K562 (cell line): ENCODE results near the gene GBA3. TPM values are rescaled to one million over a fixed set of nuclear protein-coding genes. Genes with fewer than 3 reads are reported as not detected.

Source experiments
- ATAC-seq: fragments of 200-7000 bp; cut with Tn5 transposase; 3 replicates; pipeline ENCODE4 v1.9.1; 2020; ENCODE audit warnings: moderate library complexity
- BruUV-seq: library from RNA; stranded (reverse); fragments of 400-500 nt; replicated peaks from 2 replicates; lab custom pipeline; 2021; lab: Mats Ljungman, UMichigan
- CTCF ChIA-PET: fragments of 300-600 bp; formaldehyde crosslinking; extraction: SDS; loops from one replicate; lab custom pipeline; 2021; ENCODE audit warnings: low intra/inter-chr PET ratio; lab: Yijun Ruan, JAX
- POLR2A ChIA-PET: fragments of 300-600, 350-650 bp; sonication (Branson Sonifier 250); formaldehyde crosslinking; extraction: SDS; loops from one replicate; lab custom pipeline; 2021; ENCODE audit warnings: antibody characterized with exemption, inconsistent platforms; lab: Yijun Ruan, JAX
- DNase-seq, 4 experiments: peaks; one replicate each; pipeline versions ENCODE4 v3.0.0 to v3.0.0-alpha.2; 2011 to 2018; ENCODE audit warnings: low spot score in 3 of 4, mixed read lengths in 3 of 4; ENCODE audit errors: extremely low read depth in 1 of 4
- FAIRE-seq: peaks from 2 replicates; lab custom pipeline; 2011; peaks lifted over from hg19 to GRCh38; lab: Jason Lieb, UNC
- H2AFZ ChIP-seq: 2 replicates; pipeline ENCODE4 v1.6.0; 2011; ENCODE audit warnings: low read depth, low read length, control low read depth, inconsistent platforms
- H3K27ac ChIP-seq: fragments of 200-600 bp; 3 replicates; pipeline ENCODE4 v1.8.0; 2011; ENCODE audit warnings: low read depth, mild to moderate bottlenecking, control low read depth, inconsistent platforms, low read length, moderate library complexity, mixed read lengths; ENCODE audit errors: extremely low read depth
- H3K27me3 ChIP-seq, 2 experiments: fragments of 300-600 bp in 1 of 2; 2 replicates in 1 of 2; 3 replicates in 1 of 2; pipeline versions ENCODE4 v1.6.0 to v1.8.0; 2011; ENCODE audit warnings: inconsistent platforms in 2 of 2, low read length in 2 of 2, mild to moderate bottlenecking in 1 of 2, mixed read lengths in 1 of 2, moderate library complexity in 1 of 2; ENCODE audit not compliant: control insufficient read depth in 2 of 2, insufficient read depth in 2 of 2
- H3K36me3 ChIP-seq: fragments of 300-600 bp; 3 replicates; pipeline ENCODE4 v1.8.0; 2011; ENCODE audit warnings: mild to moderate bottlenecking, low read length, inconsistent platforms; ENCODE audit not compliant: control insufficient read depth, insufficient read depth
- H3K4me1 ChIP-seq, 2 experiments: fragments of 200-600 bp in 1 of 2; replicated peaks in 1 of 2; 2 replicates in 1 of 2; 3 replicates in 1 of 2; pipeline versions ENCODE4 v1.5.1 to v1.8.0; 2011; ENCODE audit warnings: inconsistent platforms in 2 of 2, low read length in 2 of 2, mild to moderate bottlenecking in 1 of 2, mixed read lengths in 1 of 2, moderate library complexity in 1 of 2; ENCODE audit not compliant: control insufficient read depth in 2 of 2, insufficient read depth in 2 of 2
- H3K4me2 ChIP-seq: 2 replicates; pipeline ENCODE4 v1.6.1; 2011; ENCODE audit warnings: low read length, control low read depth, inconsistent platforms, mixed read lengths; ENCODE audit not compliant: insufficient read depth
- H3K4me3 ChIP-seq: fragments of 200-600 bp; sonication (generic), shearing (Covaris generic); 2 replicates; pipeline ENCODE4 v1.5.1; 2016; ENCODE audit warnings: control low read depth, inconsistent platforms
- H3K79me2 ChIP-seq: fragments of 200-600 bp; 3 replicates; pipeline ENCODE4 v1.8.0; 2011; ENCODE audit warnings: low read length, inconsistent platforms; ENCODE audit not compliant: control insufficient read depth, insufficient read depth
- H3K9ac ChIP-seq, 2 experiments: 2 replicates each; pipeline versions ENCODE4 v1.6.0 to v1.6.1; 2011; ENCODE audit warnings: low read depth in 2 of 2, low read length in 2 of 2, control low read depth in 1 of 2, inconsistent platforms in 1 of 2, mild to moderate bottlenecking in 1 of 2, mixed read lengths in 1 of 2; ENCODE audit not compliant: insufficient read depth in 1 of 2
- H3K9me1 ChIP-seq: one replicate; pipeline ENCODE4 v1.6.0; 2011; ENCODE audit warnings: inconsistent platforms, mild to moderate bottlenecking, low read length, moderate library complexity; ENCODE audit not compliant: control insufficient read depth, insufficient read depth
- H3K9me3 ChIP-seq: replicated peaks from 2 replicates; pipeline ENCODE4 v1.5.1; 2011; ENCODE audit warnings: low read depth, low read length, inconsistent platforms; ENCODE audit not compliant: control insufficient read depth, insufficient read depth
- H4K20me1 ChIP-seq: replicated peaks from 2 replicates; pipeline ENCODE4 v1.6.1; 2011; ENCODE audit warnings: low read length, inconsistent platforms, mixed read lengths; ENCODE audit not compliant: control insufficient read depth, insufficient read depth
- BDP1 ChIP-seq: IDR thresholded peaks from 3 replicates; pipeline ENCODE4 v1.6.1; 2011; ENCODE audit not compliant: insufficient read length, insufficient read depth
- CBX8 ChIP-seq: fragments of 200-600 bp; sonication (generic); IDR thresholded peaks from 2 replicates; pipeline ENCODE4 v1.6.1; 2012; ENCODE audit warnings: borderline replicate concordance, mixed run types, low read depth, mild to moderate bottlenecking, moderate library complexity, mixed read lengths, low read length, control low read depth, inconsistent platforms; ENCODE audit not compliant: poor library complexity, severe bottlenecking; ENCODE audit errors: extremely low read depth
- CSDE1 ChIP-seq, 2 experiments: fragments of 450-650 bp; IDR thresholded peaks; 2 replicates each; pipeline ENCODE4 v1.6.1; 2016; ENCODE audit warnings: mild to moderate bottlenecking in 1 of 2
- DMBX1 ChIP-seq: fragments of 250-450 bp; sonication (Bioruptor Pico); IDR thresholded peaks from 2 replicates; pipeline ENCODE4 v1.8.0; 2022; ENCODE audit warnings: inconsistent platforms, mild to moderate bottlenecking, moderate library complexity, borderline replicate concordance
- FOXJ2 ChIP-seq: fragments of 200-800 bp; sonication (Bioruptor generic); IDR thresholded peaks from 2 replicates; pipeline ENCODE4 v1.6.1; 2016; ENCODE audit warnings: missing genetic modification characterization, missing compliant biosample characterization
- HLTF ChIP-seq: fragments of 450-650 bp; IDR thresholded peaks from 2 replicates; pipeline ENCODE4 v1.6.1; 2016
- ILK ChIP-seq: fragments of 450-650 bp; IDR thresholded peaks from 2 replicates; pipeline ENCODE4 v1.6.1; 2016; ENCODE audit warnings: missing genetic modification characterization, low read depth, mild to moderate bottlenecking, missing compliant biosample characterization, moderate library complexity, borderline replicate concordance
- NR2C2 ChIP-seq, 2 experiments: fragments of 200-800 bp in 1 of 2; sonication (Bioruptor generic) in 1 of 2; sonication (generic) in 1 of 2; formaldehyde crosslinking in 1 of 2; IDR thresholded peaks; 2 replicates each; pipeline versions ENCODE4 v1.6.1 to v1.8.0; 2016 to 2022; ENCODE audit warnings: mild to moderate bottlenecking in 1 of 2, missing compliant biosample characterization in 1 of 2, missing genetic modification characterization in 1 of 2, missing genetic modification reagents in 1 of 2
- POLR2B ChIP-seq: fragments of 450-650 bp; IDR thresholded peaks from 2 replicates; pipeline ENCODE4 v1.6.1; 2018; ENCODE audit warnings: low read depth; ENCODE audit not compliant: partially characterized antibody
- RBM17 ChIP-seq: fragments of 200-400 bp; formaldehyde crosslinking; IDR thresholded peaks from 2 replicates; pipeline ENCODE4 v1.6.1; 2017; ENCODE audit warnings: low read depth, mild to moderate bottlenecking, low read length, borderline replicate concordance
- RBM22 ChIP-seq: fragments of 200-400 bp; formaldehyde crosslinking; IDR thresholded peaks from 2 replicates; pipeline ENCODE4 v1.6.1; 2018; ENCODE audit warnings: low read length, low read depth; ENCODE audit not compliant: poor library complexity, severe bottlenecking
- ZNF408 ChIP-seq: fragments of 250-450 bp; sonication (Bioruptor Pico); IDR thresholded peaks from 2 replicates; pipeline ENCODE4 v1.4.0; 2020; ENCODE audit warnings: low read depth, mild to moderate bottlenecking, moderate library complexity
- WGBS: fragments of 100-300 bp; shearing (Covaris generic); methylation state at CpG from one replicate; pipeline ENCODE4 v1.1.6; 2016; ENCODE audit warnings: low coverage, mixed read lengths; ENCODE audit not compliant: insufficient coverage; ENCODE audit errors: missing lambda C conversion rate; 5-methylcytosine and 5-hydroxymethylcytosine counted together
- in situ Hi-C: fragments of 300-500 bp; cut with MboI; formaldehyde crosslinking; loops from 4 replicates; pipeline ENCODE4 v1.15.0; 2018; ENCODE audit warnings: inconsistent platforms, mixed read lengths
- intact Hi-C: fragments of 100-400 bp; cut with micrococcal nuclease; formaldehyde crosslinking; loops from 2 replicates; pipeline ENCODE4 v1.14.2; 2022
- polyA plus RNA-seq, 8 experiments: library from polyadenylated mRNA; depleted of rRNA in 4 of 8; stranded (reverse) in 5 of 8; unstranded in 3 of 8; fragments of >200 nt; fragmentation: Nextera tagmentation in 2 of 8; fragmentation: Illumina TruSeq in 1 of 8; extraction: Ambion mirVana in 2 of 8; extraction: Trizol in 1 of 8; gene quantifications; 2 replicates each; pipeline versions ENCODE4 v1.2.1 to v1.2.3, GENCODE V29; 2011 to 2014; ENCODE audit warnings: inconsistent platforms in 1 of 8, missing spikeins in 1 of 8
- total RNA-seq, 7 experiments: library from RNA; depleted of rRNA in 6 of 7; stranded (reverse); fragments of >200 nt in 6 of 7; fragmentation: Illumina TruSeq in 2 of 7; extraction: Trizol in 2 of 7; gene quantifications; 2 replicates each; pipeline versions ENCODE4 v1.2.1 to v1.2.3, GENCODE V29; 2011 to 2021; ENCODE audit warnings: low replicate concordance in 1 of 7
- TF ChIP-seq, protein P1 (sequence below): fragments of 450-650 bp; formaldehyde crosslinking; IDR thresholded peaks from 2 replicates; pipeline ENCODE4 v1.4.0; 2022; ENCODE audit warnings: mild to moderate bottlenecking, moderate library complexity
- TF ChIP-seq, protein P2 (sequence below): fragments of 200-800 bp; sonication (Bioruptor generic); IDR thresholded peaks from 2 replicates; pipeline ENCODE4 v1.6.1; 2016; ENCODE audit warnings: missing genetic modification characterization, missing compliant biosample characterization

GBA3 gene
- total and polyA plus RNA-seq, 9 of the 15 experiments (the other 6 are each of a cell fraction or from before 2014, with no cell fraction given), result 0.13 to 0.75 (median 0.40) TPM; not detected in 1

DNA sequence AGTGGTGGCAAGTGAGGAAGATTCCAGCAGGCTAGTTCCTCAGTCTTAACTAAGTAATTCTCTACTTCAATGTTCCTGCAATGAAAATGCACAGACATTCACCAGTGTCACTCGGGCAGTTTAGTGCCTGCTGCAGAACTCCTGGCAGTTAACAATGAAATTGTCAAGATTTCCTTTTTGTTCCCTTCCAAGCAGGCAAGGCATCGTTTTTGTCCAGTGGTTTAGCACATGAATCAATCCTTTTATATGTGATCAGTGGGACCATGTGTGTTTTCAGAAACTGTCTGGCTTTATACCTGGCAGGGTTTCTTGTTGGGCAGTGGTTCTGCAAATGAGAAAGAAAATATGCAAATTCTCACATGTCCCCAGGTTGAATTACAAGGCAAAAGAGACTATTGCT lies 122.2 kb downstream of the GBA3 start (continued):
- TF ChIP-seq RBM17 (no peak), BDP1 (no peak), ZNF408 (CRISPR knock-in tag) (no peak)
- TF ChIP-seq, all 486 proteins: peak for 0

DNA sequence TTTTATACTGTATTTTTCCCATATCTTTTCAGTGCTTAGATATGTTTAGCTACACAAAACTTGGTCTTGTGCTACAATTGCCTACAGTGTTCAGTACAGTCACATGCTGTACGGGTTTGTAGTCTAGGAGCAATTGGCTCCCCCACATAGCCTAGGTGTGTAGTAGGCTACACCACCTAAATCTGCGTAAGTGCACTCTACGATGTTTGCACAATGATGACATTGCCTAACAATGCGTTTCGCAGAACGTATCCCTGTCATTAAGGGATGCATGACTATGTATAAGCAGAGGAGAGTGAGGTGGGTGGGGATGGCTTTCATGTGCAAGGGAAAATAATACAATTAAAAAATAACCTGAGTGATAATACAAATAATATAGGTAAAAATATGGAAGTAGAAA lies 131.4 kb downstream of the GBA3 start:
- Histone ChIP-seq H3K27ac (no peak overlapping the region), H3K4me1 (no peaks in the 10 kb centered on the region), H3K36me3 (no peaks in the 10 kb centered on the region), H3K9me3 (no peaks in the 10 kb centered on the region), H3K79me2 (no peaks in the 10 kb centered on the region), H3K9me1 (no peaks in the 10 kb centered on the region), H2AFZ (no peak overlapping the region), H3K4me2 (no peak overlapping the region), H3K4me3 (no peak overlapping the region), H3K27me3 (no peaks in the 10 kb centered on the region), H4K20me1 (no peaks in the 10 kb centered on the region), H3K9ac (no peak overlapping the region)
- intact Hi-C loops (no loop called here), in situ Hi-C loops (no loop called here)
- CTCF ChIA-PET, result no interaction called here
- ATAC-seq (no peak), DNase-seq (no peak), FAIRE-seq (no peak)
- no peak for TF ChIP-seq RBM22
- TF ChIP-seq CSDE1 (IDR thresholded peaks at IDR 0.05), result no peak
- TF ChIP-seq ILK (tag), result no peak
- TF ChIP-seq NR2C2 (CRISPR knock-in tag; IDR thresholded peaks at IDR 0.05), result no peak
- TF ChIP-seq NR2C2 (tag; IDR thresholded peaks at IDR 0.05), result no peak
- TF ChIP-seq DMBX1 (CRISPR knock-in tag), result no peak
- TF ChIP-seq, protein P1, sequence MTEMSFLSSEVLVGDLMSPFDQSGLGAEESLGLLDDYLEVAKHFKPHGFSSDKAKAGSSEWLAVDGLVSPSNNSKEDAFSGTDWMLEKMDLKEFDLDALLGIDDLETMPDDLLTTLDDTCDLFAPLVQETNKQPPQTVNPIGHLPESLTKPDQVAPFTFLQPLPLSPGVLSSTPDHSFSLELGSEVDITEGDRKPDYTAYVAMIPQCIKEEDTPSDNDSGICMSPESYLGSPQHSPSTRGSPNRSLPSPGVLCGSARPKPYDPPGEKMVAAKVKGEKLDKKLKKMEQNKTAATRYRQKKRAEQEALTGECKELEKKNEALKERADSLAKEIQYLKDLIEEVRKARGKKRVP, result no peak
- TF ChIP-seq CBX8, result no peak
- TF ChIP-seq, protein P2, sequence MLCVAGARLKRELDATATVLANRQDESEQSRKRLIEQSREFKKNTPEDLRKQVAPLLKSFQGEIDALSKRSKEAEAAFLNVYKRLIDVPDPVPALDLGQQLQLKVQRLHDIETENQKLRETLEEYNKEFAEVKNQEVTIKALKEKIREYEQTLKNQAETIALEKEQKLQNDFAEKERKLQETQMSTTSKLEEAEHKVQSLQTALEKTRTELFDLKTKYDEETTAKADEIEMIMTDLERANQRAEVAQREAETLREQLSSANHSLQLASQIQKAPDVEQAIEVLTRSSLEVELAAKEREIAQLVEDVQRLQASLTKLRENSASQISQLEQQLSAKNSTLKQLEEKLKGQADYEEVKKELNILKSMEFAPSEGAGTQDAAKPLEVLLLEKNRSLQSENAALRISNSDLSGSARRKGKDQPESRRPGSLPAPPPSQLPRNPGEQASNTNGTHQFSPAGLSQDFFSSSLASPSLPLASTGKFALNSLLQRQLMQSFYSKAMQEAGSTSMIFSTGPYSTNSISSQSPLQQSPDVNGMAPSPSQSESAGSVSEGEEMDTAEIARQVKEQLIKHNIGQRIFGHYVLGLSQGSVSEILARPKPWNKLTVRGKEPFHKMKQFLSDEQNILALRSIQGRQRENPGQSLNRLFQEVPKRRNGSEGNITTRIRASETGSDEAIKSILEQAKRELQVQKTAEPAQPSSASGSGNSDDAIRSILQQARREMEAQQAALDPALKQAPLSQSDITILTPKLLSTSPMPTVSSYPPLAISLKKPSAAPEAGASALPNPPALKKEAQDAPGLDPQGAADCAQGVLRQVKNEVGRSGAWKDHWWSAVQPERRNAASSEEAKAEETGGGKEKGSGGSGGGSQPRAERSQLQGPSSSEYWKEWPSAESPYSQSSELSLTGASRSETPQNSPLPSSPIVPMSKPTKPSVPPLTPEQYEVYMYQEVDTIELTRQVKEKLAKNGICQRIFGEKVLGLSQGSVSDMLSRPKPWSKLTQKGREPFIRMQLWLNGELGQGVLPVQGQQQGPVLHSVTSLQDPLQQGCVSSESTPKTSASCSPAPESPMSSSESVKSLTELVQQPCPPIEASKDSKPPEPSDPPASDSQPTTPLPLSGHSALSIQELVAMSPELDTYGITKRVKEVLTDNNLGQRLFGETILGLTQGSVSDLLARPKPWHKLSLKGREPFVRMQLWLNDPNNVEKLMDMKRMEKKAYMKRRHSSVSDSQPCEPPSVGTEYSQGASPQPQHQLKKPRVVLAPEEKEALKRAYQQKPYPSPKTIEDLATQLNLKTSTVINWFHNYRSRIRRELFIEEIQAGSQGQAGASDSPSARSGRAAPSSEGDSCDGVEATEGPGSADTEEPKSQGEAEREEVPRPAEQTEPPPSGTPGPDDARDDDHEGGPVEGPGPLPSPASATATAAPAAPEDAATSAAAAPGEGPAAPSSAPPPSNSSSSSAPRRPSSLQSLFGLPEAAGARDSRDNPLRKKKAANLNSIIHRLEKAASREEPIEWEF (CRISPR knock-in tag), result no peak
- no peak for TF ChIP-seq HLTF
- TF ChIP-seq FOXJ2, result no peak
- no peak for TF ChIP-seq POLR2B
- 6% methylated on average over 6 of the region's 6 CpGs for WGBS
- no TSS peak for BruUV-seq
- POLR2A ChIA-PET, result interaction anchor here (0.6 to 0.8 kb wide), 3 partner anchors 7 to 522 kb away, joined by 3 read pairs; no protein-coding TSS in a partner anchor
